KMS-11 (cell line): Measurements from ENCODE around the gene OR52E6.

Experiments used
- H2AFZ ChIP-seq: fragments of 200-600 bp; sonication (generic); 2 replicates; pipeline ENCODE4 v1.6.1; 2016; ENCODE audit warnings: antibody characterized with exemption, mixed run types, low read depth
- H3K27ac ChIP-seq: fragments of 200-600 bp; sonication (generic); 2 replicates; pipeline ENCODE4 v1.6.1; 2016; ENCODE audit warnings: mild to moderate bottlenecking, mixed run types
- H3K27me3 ChIP-seq: fragments of 200-600 bp; sonication (generic); 2 replicates; pipeline ENCODE4 v1.6.1; 2017; ENCODE audit warnings: mild to moderate bottlenecking, low read depth, mixed run types, moderate library complexity; ENCODE audit not compliant: insufficient read depth
- H3K36me3 ChIP-seq: fragments of 200-600 bp; sonication (generic); 2 replicates; pipeline ENCODE4 v1.6.1; 2017; ENCODE audit warnings: mild to moderate bottlenecking, mixed run types; ENCODE audit not compliant: insufficient read depth
- H3K4me1 ChIP-seq: fragments of 200-600 bp; sonication (generic); 2 replicates; pipeline ENCODE4 v1.6.1; 2016; ENCODE audit warnings: mild to moderate bottlenecking, low read depth, mixed run types; ENCODE audit not compliant: poor library complexity, severe bottlenecking
- H3K4me2 ChIP-seq: fragments of 200-600 bp; sonication (generic); 2 replicates; pipeline ENCODE4 v1.7.0; 2016; ENCODE audit warnings: mild to moderate bottlenecking, mixed run types
- H3K4me3 ChIP-seq: fragments of 200-600 bp; sonication (generic); IDR thresholded peaks from 2 replicates; pipeline ENCODE4 v1.6.1; 2017; ENCODE audit warnings: low read depth, low read length, mixed read lengths; ENCODE audit not compliant: insufficient read depth
- H3K79me2 ChIP-seq: fragments of 200-600 bp; sonication (generic); 2 replicates; pipeline ENCODE4 v1.6.1; 2016; ENCODE audit warnings: low read depth, mixed run types; ENCODE audit not compliant: insufficient read depth
- H3K9ac ChIP-seq: fragments of 200-600 bp; sonication (generic); 2 replicates; pipeline ENCODE4 v1.6.1; 2016; ENCODE audit warnings: mild to moderate bottlenecking, mixed run types
- H4K20me1 ChIP-seq: fragments of 200-600 bp; sonication (generic); 2 replicates; pipeline ENCODE4 v1.6.1; 2016; ENCODE audit warnings: mild to moderate bottlenecking, mixed run types; ENCODE audit not compliant: insufficient read depth
- CTCF ChIP-seq: fragments of 200-600 bp; sonication (generic); conservative IDR thresholded peaks from 2 replicates; pipeline ENCODE4 v1.6.1; 2017; ENCODE audit warnings: low read depth, mild to moderate bottlenecking, antibody characterized with exemption, low read length, moderate library complexity, mixed read lengths

Gene OR52E6

GRCh38 chr11:5841797-5842196 lies at the start of gene OR52E6:
TSS of gene OR52E6 (minus strand) at chr11:5841897. CDS start at chr11:5841897, 0 bp downstream.
- H3K4me3 ChIP-seq, result no peak within 1 kb of the TSS
- H3K27me3 ChIP-seq, result no peaks in the 10 kb centered on the region
- H3K27ac ChIP-seq, result no peak within 1 kb of the TSS
- no peaks in the 10 kb centered on the region for H3K79me2 ChIP-seq
- TF ChIP-seq CTCF, result no peak
- H3K9ac ChIP-seq, result no peak within 1 kb of the TSS
- H3K36me3 ChIP-seq, result no peaks in the 10 kb centered on the region
- H3K4me1 ChIP-seq, result no peaks in the 10 kb centered on the region
- no peak within 1 kb of the TSS for H3K4me2 ChIP-seq
- H2AFZ ChIP-seq, result no peak within 1 kb of the TSS
- H4K20me1 ChIP-seq, result no peaks in the 10 kb centered on the region

GRCh38 chr11:5891216-5891800 lies 49.6 kb upstream of the OR52E6 start:
- no peaks in the 10 kb centered on the region for H4K20me1 ChIP-seq
- H3K27me3 ChIP-seq, result no peaks in the 10 kb centered on the region
- no peaks in the 10 kb centered on the region for H3K79me2 ChIP-seq
- no peak overlapping the region for H2AFZ ChIP-seq
- no peak overlapping the region for H3K9ac ChIP-seq
- peak; percentile 57; the same call in 1 of the 2 replicates for TF ChIP-seq CTCF
- no peaks in the 10 kb centered on the region for H3K4me1 ChIP-seq
- no peaks in the 10 kb centered on the region for H3K36me3 ChIP-seq
- H3K27ac ChIP-seq, result no peak overlapping the region
- H3K4me3 ChIP-seq, result no peak overlapping the region
- H3K4me2 ChIP-seq, result no peak overlapping the region

- Histone ChIP-seq H3K4me3 (no peak overlapping the region), H3K79me2 (no peaks in the 10 kb centered on the region), H3K9ac (no peak overlapping the region), H3K27me3 (no peaks in the 10 kb centered on the region), H4K20me1 (no peaks in the 10 kb centered on the region), H2AFZ (no peak overlapping the region), H3K36me3 (no peaks in the 10 kb centered on the region), H3K4me2 (no peak overlapping the region), H3K4me1 (no peaks in the 10 kb centered on the region), H3K27ac (no peak overlapping the region)
- no peak for TF ChIP-seq CTCF
Observed at GRCh38 chr11:5887661-5888060, 46.0 kb upstream of the OR52E6 start.

GRCh38 chr11:5887172-5887571 lies 45.5 kb upstream of the OR52E6 start:
- no peak for TF ChIP-seq CTCF
- Histone ChIP-seq H3K4me2 (no peak overlapping the region), H3K4me1 (no peaks in the 10 kb centered on the region), H3K27me3 (no peaks in the 10 kb centered on the region), H3K9ac (no peak overlapping the region), H3K79me2 (no peaks in the 10 kb centered on the region), H3K36me3 (no peaks in the 10 kb centered on the region), H3K4me3 (no peak overlapping the region), H3K27ac (no peak overlapping the region), H4K20me1 (no peaks in the 10 kb centered on the region), H2AFZ (no peak overlapping the region)
